Activated T-cell treated with anti-CD3 and anti-CD28 coated beads for 1 hour (primary cell): Measurements from ENCODE around the gene ZDHHC23.

Experiments
- DNase-seq: peaks from one replicate; pipeline ENCODE4 v3.0.0-alpha.2; 2020; ENCODE audit warnings: low read depth

Gene ZDHHC23, protein sequence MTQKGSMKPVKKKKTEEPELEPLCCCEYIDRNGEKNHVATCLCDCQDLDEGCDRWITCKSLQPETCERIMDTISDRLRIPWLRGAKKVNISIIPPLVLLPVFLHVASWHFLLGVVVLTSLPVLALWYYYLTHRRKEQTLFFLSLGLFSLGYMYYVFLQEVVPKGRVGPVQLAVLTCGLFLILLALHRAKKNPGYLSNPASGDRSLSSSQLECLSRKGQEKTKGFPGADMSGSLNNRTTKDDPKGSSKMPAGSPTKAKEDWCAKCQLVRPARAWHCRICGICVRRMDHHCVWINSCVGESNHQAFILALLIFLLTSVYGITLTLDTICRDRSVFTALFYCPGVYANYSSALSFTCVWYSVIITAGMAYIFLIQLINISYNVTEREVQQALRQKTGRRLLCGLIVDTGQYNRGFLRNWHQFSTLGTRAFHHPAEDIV

DNA sequence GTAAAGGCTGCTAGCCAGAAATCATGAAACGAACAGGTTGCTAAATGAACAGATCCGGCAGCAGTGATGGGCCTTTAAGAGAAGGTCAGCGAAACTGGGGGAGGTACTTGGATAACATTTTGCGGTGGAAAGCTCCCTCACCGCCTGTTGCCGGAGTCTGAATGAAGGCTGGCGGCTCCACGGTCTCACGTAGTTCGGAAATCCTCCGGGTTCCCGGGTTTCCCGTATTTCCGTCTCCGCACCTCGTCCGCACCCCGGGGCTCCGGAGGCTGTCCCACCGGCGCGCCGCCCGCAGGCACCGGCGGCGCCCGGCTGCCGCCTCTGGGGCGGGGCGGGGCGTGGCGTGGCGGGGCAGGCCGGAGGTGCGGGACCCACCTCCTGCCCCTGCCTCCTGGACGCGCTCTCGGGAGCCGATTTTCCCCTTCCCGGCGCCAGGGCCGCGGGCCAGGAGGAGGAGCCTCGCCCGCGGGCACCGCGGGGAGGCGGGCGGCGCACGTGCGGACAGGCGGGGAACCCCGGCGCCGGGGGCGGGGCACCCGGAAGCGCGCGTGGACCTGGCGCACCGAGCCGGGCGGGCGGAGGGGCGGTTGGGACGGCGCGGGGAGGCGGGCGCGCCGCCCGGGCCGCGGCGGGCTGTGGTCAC, at the start of gene ZDHHC23:
TSS of gene ZDHHC23 (plus strand) at position 642 of the 643 bp plus-strand sequence. CDS start 790 bp downstream, outside the sequence.
- peak; percentile 39 for DNase-seq

DNA sequence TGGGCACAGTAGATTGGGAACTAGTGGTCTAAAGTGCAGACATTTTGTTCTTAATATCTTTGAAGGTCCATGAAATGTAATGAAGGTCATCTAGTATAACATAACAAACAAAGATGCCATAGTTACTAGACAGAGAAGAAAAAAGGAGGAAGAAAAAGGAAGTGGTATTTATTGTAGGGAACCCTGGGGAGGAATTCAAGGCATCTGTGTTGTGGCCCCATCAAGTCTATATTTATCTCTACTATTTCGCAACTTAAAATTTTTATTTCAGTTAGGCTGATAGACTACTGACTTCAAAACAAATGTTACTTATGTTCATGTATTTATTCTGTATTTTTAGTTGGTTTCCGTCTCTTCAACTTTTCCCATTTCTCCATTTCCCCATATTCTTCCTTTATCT, 48.9 kb upstream of the ZDHHC23 start:
- no peak for DNase-seq

DNA sequence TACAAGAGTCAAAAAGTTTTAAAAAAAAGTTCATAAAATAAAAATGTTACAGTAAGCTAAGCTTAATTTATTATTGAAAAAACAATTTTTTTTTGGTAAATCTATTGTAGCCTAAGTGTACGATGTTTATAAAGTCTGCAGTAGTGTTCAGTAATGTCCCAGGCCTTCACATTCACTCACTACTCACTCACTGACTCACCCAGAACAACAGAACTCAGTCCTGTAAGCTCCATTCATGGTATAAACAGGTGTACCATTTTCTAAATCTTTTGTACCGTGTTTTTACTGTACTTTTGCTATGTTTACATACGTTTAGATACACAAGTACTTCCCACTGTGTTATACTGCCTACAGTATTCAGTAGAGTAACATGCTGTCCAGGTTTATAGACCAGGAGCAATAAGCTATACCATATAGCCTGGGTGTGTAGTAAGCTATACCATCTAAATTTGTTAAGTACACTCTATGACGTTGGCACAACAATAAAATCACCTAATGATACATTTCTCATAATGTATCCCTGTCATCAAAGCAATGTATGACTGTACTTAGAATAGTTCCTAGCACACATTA, 41.2 kb upstream of the ZDHHC23 start:
- DNase-seq = no peak

DNA sequence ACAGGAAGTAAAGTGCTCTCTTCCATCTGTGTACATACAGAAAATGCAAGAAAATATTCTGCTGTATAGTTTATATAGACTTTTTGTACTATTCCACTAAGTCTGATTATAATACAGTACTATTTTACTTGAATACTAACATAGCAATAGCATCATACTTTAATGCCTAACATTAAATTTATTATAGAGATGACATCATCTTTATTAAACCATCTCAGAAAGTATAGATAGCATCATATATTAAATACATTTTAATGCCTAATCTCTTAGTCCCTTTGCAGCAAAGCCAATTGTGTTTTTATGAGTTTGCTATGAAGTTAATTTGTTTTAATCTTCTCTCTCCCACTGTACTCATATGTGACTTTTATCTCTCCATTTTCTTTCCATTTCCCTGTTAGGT, 39.7 kb upstream of the ZDHHC23 start:
- DNase-seq = no peak

DNA sequence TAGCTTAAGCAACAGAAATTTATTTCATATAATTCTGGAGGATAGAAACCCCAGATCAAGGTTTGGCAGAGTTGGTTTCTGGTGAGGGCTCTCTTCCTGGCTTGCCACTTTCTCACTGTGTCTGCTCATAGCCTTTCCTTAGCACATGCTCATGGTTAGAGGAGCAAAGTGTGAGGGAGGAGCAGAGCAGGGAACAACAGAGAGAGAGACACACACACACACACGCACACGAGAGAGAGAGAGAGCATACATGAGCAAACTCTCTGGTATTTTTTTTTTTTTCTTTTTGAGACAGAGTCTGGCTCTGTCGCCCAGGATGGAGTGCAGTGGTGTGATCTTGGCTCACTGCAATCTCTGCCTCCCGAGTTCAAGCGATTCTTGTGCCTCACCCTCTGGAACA, 36.8 kb upstream of the ZDHHC23 start:
- DNase-seq = no peak

DNA sequence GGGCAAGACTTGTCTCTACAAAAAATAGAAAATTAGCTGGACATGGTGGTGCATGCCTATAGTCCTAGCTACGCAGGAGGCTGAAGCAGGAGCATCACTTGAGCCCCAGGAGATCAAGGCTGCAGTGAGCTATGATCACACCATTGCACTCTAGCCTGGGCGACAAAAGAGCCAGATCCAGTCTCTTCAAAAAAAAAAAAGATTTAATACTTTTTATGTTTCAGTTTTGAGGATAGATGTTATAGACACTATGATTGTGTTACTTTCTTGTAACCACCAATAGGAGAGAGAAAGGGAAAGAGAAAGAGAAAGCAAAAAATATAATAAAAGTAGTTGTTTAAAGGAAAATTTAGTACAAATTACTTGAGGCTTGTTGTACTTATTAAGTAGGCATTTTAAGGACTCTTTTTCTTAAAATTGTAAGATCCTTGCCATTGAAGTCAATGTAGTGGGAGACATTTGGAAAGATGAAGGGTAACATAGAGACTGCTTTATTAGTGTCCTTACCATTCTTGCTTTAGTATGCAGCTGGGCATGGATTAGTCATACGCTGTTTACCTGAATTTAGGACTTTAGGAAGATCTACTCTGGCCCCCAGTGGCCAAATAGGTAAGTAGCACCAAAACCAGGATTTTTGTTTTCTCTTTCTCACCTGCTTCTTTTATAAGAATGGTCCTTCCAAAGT, 35.1 kb upstream of the ZDHHC23 start:
- DNase-seq = no peak

DNA sequence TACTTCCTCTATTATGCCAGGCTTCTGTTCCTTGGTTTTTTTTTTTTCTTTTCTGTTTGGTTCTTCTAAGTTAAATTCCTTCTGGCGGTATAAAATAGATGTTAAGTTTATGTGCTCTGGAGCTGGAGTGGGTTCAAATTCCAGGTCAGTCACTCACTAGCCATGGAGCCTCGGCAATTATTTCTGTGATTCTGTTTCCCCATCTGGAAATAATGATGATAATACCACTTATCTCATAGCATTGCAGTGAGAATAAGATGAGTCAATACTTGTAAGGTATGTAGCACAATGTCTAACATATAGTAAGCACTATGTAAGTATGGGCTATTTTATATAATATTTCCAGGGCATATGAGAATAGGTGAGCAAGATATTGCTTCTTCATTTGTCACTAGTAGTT, 33.2 kb upstream of the ZDHHC23 start:
- no peak for DNase-seq

DNA sequence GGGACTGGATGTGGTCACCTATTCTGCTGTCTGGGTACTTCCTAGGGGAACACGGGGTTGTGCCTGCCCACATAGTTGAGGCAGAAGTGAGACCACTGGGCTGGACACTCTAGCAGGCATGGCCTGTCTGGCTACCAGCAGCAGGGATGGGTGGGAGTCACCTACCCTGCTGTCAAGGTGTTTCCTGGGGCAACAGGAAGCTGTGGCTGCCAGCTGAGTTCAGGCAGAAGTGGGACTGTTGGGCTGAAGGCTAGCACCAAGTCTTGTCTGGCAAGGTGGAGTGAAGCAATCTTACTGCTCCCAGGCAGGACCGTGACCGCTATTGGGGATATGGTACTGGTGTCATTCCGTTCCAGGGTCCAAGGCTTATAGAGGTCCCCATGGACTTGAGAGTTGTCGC, 20.3 kb upstream of the ZDHHC23 start:
- DNase-seq = no peak

DNA sequence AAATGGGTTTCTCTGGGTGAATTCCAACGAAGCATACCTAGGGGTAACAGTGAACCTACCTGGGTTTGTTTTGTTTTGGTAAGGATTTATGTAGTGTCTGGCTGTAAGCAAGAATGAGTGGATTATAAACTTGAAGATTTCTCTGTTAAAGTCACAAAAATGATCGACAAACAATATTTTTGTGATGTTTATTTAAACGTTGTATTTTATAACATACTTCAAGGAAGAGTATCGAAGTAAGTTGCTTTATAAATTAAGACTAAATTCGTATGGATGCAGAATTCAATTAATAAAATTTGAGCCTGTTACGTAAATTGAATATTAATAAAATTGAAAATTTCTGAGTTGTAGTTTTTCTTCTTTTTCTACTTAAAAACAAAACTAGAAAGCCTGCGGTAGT, 982 bp upstream of the ZDHHC23 start:
- DNase-seq = no peak

DNA sequence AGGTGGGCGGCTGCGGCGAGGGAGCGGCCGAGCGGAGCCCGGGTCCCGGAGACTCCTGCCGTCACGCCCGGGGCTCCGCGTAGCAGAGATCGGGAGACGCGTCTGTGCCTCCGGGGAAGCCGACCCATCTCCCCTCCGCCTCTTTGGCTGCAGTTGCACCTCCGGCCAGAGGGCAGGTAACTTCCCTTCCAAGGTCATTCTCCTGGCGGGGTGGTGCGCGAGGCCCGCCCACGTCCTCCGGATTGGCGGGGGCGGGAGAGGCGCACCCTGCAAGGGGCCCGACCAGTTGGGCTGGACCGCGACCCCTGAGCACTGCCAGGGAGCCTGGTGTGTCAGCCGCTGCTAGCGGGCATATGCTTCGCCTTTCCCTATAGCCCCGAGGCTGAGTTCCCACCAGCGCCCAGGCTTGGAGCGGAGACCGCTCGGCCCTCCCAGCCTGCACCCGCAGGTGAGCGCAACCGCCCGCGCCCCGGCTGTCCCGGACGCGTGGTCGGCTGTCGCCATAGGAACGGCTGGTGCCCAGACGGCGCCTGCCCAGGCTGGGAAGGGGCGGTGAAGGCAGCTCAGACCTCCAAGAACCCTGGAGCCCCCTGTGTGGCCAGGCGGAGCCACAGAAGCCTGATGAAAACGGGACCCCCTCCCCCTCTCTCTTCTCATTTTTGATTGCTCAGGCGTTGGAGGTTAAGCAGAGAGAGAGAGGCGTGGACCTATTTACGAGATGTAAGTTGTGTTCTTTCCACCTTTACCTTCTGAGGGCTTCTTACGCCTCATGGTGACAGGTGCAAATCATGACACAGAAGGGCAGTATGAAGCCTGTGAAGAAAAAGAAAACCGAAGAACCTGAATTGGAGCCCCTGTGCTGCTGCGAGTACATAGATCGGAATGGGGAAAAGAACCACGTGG, 453 bp downstream of the ZDHHC23 start:
- no peak for DNase-seq

DNA sequence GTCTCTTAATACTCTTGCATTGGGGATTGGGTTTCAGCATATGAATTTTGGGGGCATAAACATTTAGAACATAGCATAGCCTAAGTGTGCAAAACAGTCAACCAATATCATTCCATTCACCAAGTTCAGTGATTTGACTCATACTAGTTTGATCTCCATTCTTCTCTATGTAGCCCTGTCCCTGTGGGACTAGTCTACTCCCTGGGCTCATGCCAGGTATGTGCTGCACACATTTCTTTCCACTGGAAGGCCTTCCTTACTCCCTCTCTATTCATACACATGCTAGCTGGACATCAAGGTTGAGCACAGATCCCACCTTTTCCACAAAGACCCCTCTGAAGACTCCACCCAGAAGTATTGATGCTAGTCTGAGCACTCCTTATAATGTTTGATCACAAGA, 5.1 kb downstream of the ZDHHC23 start:
- no peak for DNase-seq

DNA sequence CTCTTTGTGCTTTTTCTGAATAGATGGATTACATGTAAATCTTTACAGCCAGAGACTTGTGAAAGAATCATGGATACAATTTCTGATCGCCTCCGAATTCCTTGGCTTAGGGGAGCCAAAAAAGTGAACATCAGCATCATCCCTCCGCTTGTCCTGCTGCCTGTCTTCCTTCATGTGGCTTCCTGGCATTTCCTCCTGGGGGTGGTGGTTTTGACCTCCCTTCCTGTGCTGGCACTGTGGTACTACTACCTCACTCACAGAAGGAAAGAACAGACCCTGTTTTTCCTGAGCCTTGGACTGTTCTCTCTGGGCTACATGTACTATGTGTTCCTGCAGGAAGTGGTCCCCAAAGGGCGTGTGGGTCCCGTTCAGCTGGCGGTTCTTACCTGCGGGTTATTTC, 5.9 kb downstream of the ZDHHC23 start:
- DNase-seq = no peak

DNA sequence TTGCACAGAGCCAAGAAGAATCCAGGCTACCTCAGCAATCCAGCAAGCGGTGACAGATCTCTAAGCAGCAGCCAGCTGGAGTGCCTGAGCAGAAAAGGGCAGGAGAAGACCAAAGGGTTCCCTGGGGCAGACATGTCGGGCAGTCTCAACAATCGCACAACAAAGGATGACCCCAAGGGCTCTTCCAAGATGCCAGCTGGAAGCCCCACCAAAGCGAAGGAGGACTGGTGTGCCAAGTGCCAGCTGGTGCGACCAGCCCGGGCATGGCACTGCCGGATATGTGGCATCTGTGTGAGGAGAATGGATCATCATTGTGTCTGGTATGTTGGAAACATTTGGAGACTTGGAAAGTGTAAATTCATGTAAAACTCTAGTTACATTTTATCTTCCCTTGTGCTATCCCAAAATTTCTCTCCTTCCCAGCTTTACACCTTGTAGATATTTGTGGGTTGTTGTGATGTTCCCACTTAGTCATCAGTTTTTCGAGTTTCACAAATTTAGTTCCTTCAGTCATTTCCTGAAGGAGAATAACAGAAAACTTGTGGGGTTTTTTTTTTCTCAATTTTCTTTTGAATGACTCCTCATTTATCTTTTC, 6.4 kb downstream of the ZDHHC23 start:
- no peak for DNase-seq

DNA sequence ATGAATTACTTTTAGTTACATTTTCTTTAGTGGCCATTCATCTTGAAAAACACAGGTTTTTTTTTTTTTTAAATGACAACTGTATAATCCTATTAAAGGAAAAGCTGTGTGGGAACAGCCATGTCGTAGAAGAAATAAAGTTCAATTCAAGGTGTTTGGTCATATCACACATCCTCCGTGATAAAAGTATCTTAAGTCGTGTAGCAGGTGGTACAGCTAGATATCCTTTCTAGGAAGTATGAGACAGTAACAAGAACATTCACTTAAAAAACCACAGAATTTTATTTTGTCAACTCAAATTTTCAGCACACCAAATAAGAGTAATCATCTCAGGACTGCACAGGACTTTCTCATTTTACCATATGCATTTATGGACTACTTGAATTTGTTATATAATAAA, 16.1 kb downstream of the ZDHHC23 start:
- no peak for DNase-seq

DNA sequence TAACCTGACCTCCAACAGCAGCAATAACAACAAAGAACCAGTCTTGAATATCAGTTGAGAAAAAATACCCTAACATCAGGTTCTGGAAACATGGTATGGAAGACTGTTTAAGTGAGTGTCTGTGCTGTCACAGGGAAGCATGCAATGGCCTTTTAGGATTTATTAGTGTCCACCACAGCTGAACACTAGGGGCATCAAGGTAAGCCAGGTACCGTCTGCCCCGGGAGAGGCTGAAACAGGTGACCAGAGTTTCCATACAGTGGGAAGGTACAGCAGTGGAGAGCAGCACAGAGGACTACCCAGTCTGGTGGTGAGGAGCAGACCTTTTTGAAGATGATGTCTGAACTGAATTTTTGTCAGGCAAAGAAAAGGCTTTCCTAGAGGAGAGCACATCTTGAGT, 18.4 kb downstream of the ZDHHC23 start:
- no peak for DNase-seq

DNA sequence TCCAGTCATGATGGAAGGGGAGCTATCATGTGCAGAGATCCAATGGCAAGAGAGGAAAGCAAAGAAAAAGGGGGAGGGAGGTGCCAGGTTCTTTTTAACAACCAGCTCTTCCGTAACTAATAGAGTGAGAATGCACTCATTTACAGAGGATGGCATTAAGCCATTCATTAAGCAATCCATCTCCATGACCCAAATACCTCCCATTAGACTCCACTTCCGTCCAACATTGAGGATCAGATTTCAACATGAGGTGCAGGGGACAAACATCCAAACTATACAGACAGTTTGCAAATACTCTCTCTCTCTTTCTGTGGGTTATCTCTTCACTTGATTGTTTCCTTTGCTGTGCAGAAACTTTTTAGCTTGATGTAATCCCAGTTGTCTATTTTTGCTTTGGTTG, 21.2 kb downstream of the ZDHHC23 start:
- DNase-seq = no peak

DNA sequence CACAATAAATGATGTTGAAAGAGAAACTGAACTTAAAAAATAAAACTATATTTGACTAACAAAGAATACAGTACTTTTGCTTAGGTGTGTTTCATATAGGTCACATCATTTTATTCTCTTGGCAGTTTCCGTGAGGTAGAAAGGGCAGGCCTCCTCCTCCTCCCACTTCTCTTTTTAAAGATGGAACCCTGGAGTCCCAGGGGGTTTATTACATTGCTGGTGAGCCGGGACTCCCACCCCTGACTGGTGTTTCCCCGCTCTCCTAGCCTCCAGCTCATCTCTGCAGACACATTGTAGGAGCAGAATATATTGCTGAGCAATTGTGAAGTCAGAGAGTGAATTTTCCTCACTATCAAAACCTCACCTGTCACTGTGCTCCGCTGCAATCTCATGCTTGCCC, 30.0 kb downstream of the ZDHHC23 start:
- no peak for DNase-seq

DNA sequence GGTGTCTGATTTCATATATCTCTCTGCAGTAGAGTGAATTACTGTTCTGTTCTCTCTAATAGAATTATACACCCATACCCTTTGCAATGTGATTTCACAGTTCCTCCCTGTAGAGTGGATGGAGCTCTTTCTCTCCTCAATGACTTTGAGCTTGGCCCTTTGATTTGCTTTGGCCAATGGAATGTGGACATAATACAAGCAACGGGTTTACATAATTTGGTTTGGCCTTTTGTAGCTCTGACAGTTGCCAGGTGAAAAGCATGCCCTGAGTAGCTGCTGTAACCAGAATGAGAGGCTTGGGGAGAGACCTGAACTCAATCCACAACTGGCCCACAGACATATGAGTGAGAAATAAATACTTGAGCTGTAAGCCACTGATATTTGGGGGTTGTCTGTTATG, 32.1 kb downstream of the ZDHHC23 start:
- DNase-seq = no peak

DNA sequence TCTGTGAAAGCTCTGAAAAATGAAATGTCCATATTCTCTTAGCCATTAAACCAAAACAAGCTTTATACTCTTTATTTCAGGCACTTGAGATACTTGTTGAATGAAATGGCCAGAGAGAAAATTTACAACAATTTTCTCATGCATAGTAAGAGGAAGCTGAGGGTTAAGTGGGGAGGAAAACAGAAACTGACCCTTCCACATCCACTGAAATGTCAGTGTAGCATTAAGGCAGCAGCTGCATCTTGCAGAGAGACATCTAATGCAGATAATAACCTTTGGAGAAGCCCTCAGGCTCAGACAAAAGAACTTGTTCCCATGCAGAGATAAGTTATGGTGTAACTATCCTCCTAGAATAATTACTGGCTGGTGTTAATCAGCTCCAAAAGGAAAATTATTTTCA, 34.0 kb downstream of the ZDHHC23 start:
- no peak for DNase-seq

DNA sequence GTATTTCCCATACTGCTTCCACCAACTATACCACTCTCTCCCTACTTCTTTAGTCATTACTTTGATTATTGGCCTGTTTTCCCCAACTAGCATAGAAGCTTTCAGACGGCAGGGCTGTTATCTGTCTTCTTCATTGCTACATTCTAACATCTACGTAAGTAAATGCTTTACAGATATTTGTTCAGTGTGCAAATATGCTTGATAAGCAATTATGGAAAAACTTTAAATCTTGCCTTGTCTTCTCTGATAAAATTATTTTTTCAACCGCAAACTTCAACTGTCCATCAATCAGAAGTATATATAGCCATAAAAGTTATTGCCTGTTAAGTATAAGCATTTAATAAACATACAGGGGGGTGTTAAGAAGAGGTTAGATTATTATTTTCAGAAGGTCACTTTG, 35.7 kb downstream of the ZDHHC23 start:
- DNase-seq = no peak

DNA sequence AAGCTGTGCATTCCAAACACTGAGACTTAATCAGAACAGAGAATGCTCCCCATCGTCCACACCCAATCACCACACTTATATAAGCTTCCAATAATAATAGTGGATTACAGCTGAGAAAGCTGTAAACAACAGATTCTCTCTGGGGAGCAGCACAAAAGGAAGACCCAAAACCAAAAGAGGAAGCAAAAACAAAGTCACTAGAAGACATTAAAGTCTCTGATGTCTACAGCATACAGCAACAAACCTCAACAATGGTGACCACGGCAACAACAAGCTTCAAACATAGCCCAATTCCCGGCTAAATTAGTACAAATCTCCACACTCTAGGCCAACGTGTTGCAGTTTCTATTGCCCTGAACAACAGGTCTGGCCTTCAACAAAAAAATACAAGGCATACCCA, 37.7 kb downstream of the ZDHHC23 start:
- DNase-seq = no peak
